ENCODE results near the gene IL4R.
A peak's percentile ranks its signal among the peaks of the same experiment; 100 is the strongest.

IL4R gene

GRCh38 chr16:27313422-27314160, at the start of gene IL4R:
IL4R (plus strand) TSS chr16:27313974; CDS start chr16:27340204, 26,230 bp downstream.
- no peak within 1 kb of the TSS for H3K27ac ChIP-seq
- TF ChIP-seq CTCF (conservative IDR thresholded peaks at IDR 0.05) (no peak), ZFX (IDR thresholded peaks at IDR 0.05) (peak; percentile 17; the same call in 1 of the 2 replicates)

- no peak for TF ChIP-seq CTCF (conservative IDR thresholded peaks at IDR 0.05)
- no peak for TF ChIP-seq ZFX (IDR thresholded peaks at IDR 0.05)
- no peak overlapping the region for H3K27ac ChIP-seq
These were observed 49.6 kb upstream of the IL4R start for GRCh38 chr16:27264151-27264550.

- H3K27ac ChIP-seq: no peak overlapping the region
- TF ChIP-seq CTCF (conservative IDR thresholded peaks at IDR 0.05) (no peak), ZFX (IDR thresholded peaks at IDR 0.05) (no peak)
These were observed 47.8 kb upstream of the IL4R start for GRCh38 chr16:27265982-27266381.

GRCh38 chr16:27267037-27267677, 46.6 kb upstream of the IL4R start:
- H3K27ac ChIP-seq: no peak overlapping the region
- TF ChIP-seq CTCF (conservative IDR thresholded peaks at IDR 0.05): no peak
- TF ChIP-seq ZFX (IDR thresholded peaks at IDR 0.05): no peak

- TF ChIP-seq ZFX (IDR thresholded peaks at IDR 0.05) (peak; percentile 62), CTCF (conservative IDR thresholded peaks at IDR 0.05) (no peak; the same call in 1 of the 2 replicates)
- H3K27ac ChIP-seq: peak within 1 kb of the TSS; percentile 73
These were observed 45.1 kb upstream of the IL4R start, which contains the start of gene NSMCE1 for GRCh38 chr16:27268376-27269299. NSMCE1 (minus strand) TSS chr16:27268772; CDS start chr16:27257570, 11,202 bp downstream.

- no peak for TF ChIP-seq CTCF (conservative IDR thresholded peaks at IDR 0.05)
- TF ChIP-seq ZFX (IDR thresholded peaks at IDR 0.05): no peak
- H3K27ac ChIP-seq: peak overlapping the region; percentile 73
These were observed 44.2 kb upstream of the IL4R start for GRCh38 chr16:27269300-27270150.

Data from C4-2B (cell line).